PC-3 (cell line): ENCODE measurements around the gene IQSEC1. TPM values are rescaled to one million over a fixed set of nuclear protein-coding genes. Genes with fewer than 3 reads are reported as not detected.

Experiments
- ATAC-seq: fragments of 200-7000 bp; cut with Tn5 transposase; 2 replicates; pipeline ENCODE4 v1.9.1; 2020; ENCODE audit warnings: mild to moderate bottlenecking, moderate library complexity
- BruUV-seq: library from RNA; stranded (reverse); fragments of 400-500 nt; replicated peaks from 2 replicates; lab custom pipeline; 2021; lab: Mats Ljungman, UMichigan
- CTCF ChIA-PET: fragments of 300-600 bp; sonication (Branson Sonifier 250); formaldehyde crosslinking; loops from one replicate; lab custom pipeline; 2022; ENCODE audit warnings: antibody characterized with exemption; lab: Charles Lee
- POLR2A ChIA-PET: fragments of 300-600 bp; sonication (Branson Sonifier 250); formaldehyde crosslinking; loops from one replicate; lab custom pipeline; 2022; ENCODE audit warnings: antibody characterized with exemption; ENCODE audit not compliant: unreplicated experiment; lab: Charles Lee
- DNase-seq: peaks from one replicate; pipeline ENCODE4 v3.0.0-alpha.2; 2015
- H2AFZ ChIP-seq: fragments of 300-600 bp; sonication (generic); 2 replicates; pipeline ENCODE4 v1.6.0; 2016; ENCODE audit warnings: antibody characterized with exemption, low read length
- H3F3A ChIP-seq: fragments of 300-600 bp; sonication (generic); one replicate; pipeline ENCODE4 v1.6.0; 2017; ENCODE audit warnings: antibody characterized with exemption, low read length, control low read depth, mild to moderate bottlenecking; ENCODE audit not compliant: unreplicated experiment
- H3K27ac ChIP-seq: fragments of 300-600 bp; sonication (generic); 2 replicates; pipeline ENCODE4 v1.5.1; 2016; ENCODE audit warnings: mild to moderate bottlenecking, low read length
- H3K27me3 ChIP-seq: fragments of 300-600 bp; sonication (generic); 2 replicates; pipeline ENCODE4 v1.6.1; 2016; ENCODE audit warnings: low read length, mixed read lengths
- H3K36me3 ChIP-seq: fragments of 300-600 bp; sonication (generic); 2 replicates; pipeline ENCODE4 v1.6.1; 2016; ENCODE audit warnings: low read depth, mixed run types, low read length, mixed read lengths
- H3K4me1 ChIP-seq: fragments of 300-600 bp; sonication (generic); 2 replicates; pipeline ENCODE4 v1.5.1; 2016; ENCODE audit warnings: low read length; ENCODE audit not compliant: insufficient read depth
- H3K4me2 ChIP-seq: fragments of 300-600 bp; sonication (generic); 2 replicates; pipeline ENCODE4 v1.6.0; 2016; ENCODE audit warnings: low read length
- H3K4me3 ChIP-seq: fragments of 300-600 bp; sonication (generic); 2 replicates; pipeline ENCODE4 v1.5.1; 2016; ENCODE audit warnings: mild to moderate bottlenecking, low read length, mixed read lengths
- H3K79me2 ChIP-seq: fragments of 300-600 bp; sonication (generic); 2 replicates; pipeline ENCODE4 v1.6.1; 2017; ENCODE audit warnings: low read length, mixed read lengths
- H3K9ac ChIP-seq: fragments of 300-600 bp; sonication (generic); 2 replicates; pipeline ENCODE4 v1.6.0; 2016; ENCODE audit warnings: mild to moderate bottlenecking, low read length
- H3K9me2 ChIP-seq: fragments of 300-600 bp; sonication (generic); replicated peaks from 2 replicates; pipeline ENCODE4 v1.6.1; 2016; ENCODE audit warnings: mixed run types, low read length, mixed read lengths
- H3K9me3 ChIP-seq: fragments of 300-600 bp; sonication (generic); 2 replicates; pipeline ENCODE4 v1.6.1; 2016; ENCODE audit warnings: low read length, mixed read lengths
- H4K20me1 ChIP-seq: fragments of 300-600 bp; sonication (generic); 2 replicates; pipeline ENCODE4 v1.6.1; 2016; ENCODE audit warnings: low read length, mixed read lengths
- CTCF ChIP-seq: fragments of 300-600 bp; sonication (generic); conservative IDR thresholded peaks from 2 replicates; pipeline ENCODE4 v1.5.1; 2017; ENCODE audit warnings: antibody characterized with exemption, low read depth, mild to moderate bottlenecking, low read length
- EZH2 ChIP-seq: fragments of 300-600 bp; sonication (generic); IDR thresholded peaks from one replicate; pipeline ENCODE4 v1.6.1; 2017; ENCODE audit warnings: antibody characterized with exemption, mild to moderate bottlenecking, low read length; ENCODE audit not compliant: unreplicated experiment
- EZH2phosphoT487 ChIP-seq: fragments of 300-600 bp; sonication (generic); IDR thresholded peaks from 2 replicates; pipeline ENCODE4 v1.6.1; 2018; ENCODE audit warnings: mild to moderate bottlenecking, antibody characterized with exemption, low read length, borderline replicate concordance
- intact Hi-C: fragments of 100-400 bp; cut with micrococcal nuclease; formaldehyde crosslinking; loops from 2 replicates; pipeline ENCODE4 v1.9.0; 2023
- total RNA-seq: library from RNA; depleted of rRNA; stranded (reverse); fragments of >200 nt; gene quantifications from 2 replicates; pipeline ENCODE4 v1.2.3, GENCODE V29; 2014

The IQSEC1 gene
- total RNA-seq, 1 experiment from 2014 or later, result 37.9 TPM

GRCh38 chr3:13013151-13013561, 60.1 kb downstream of the IQSEC1 start:
- Histone ChIP-seq H3K36me3 (no peaks in the 10 kb centered on the region), H3K27me3 (no peaks in the 10 kb centered on the region), H3K4me1 (peaks cover 9% of the 10 kb centered on the region), H3K4me3 (no peak overlapping the region), H3K79me2 (no peaks in the 10 kb centered on the region), H3K4me2 (no peak overlapping the region), H4K20me1 (no peaks in the 10 kb centered on the region), H3F3A (no peaks in the 10 kb centered on the region), H3K9me2 (no peaks in the 10 kb centered on the region), H3K27ac (no peak overlapping the region), H3K9me3 (no peaks in the 10 kb centered on the region), H3K9ac (no peak overlapping the region), H2AFZ (no peak overlapping the region)
- no TSS peak for BruUV-seq
- TF ChIP-seq CTCF (no peak), EZH2phosphoT487 (no peak), EZH2 (no peak)
- ATAC-seq, result no peak
- CTCF ChIA-PET, result no interaction called here
- POLR2A ChIA-PET, result no interaction called here
- no peak for DNase-seq
- intact Hi-C loops, result no loop called here

- Histone ChIP-seq H3F3A (no peaks in the 10 kb centered on the region), H3K27me3 (no peaks in the 10 kb centered on the region), H4K20me1 (no peaks in the 10 kb centered on the region), H3K4me2 (no peak overlapping the region), H3K4me3 (no peak overlapping the region), H3K4me1 (peaks cover 9% of the 10 kb centered on the region), H3K9me3 (no peaks in the 10 kb centered on the region), H2AFZ (no peak overlapping the region), H3K9me2 (no peaks in the 10 kb centered on the region), H3K79me2 (no peaks in the 10 kb centered on the region), H3K9ac (no peak overlapping the region), H3K27ac (no peak overlapping the region), H3K36me3 (no peaks in the 10 kb centered on the region)
- no TSS peak for BruUV-seq
- DNase-seq (no peak), ATAC-seq (no peak; the same call in 1 of the 2 replicates)
- ChIA-PET CTCF (no interaction called here), POLR2A (no interaction called here)
- TF ChIP-seq CTCF (no peak), EZH2phosphoT487 (no peak), EZH2 (no peak)
- intact Hi-C loops, result no loop called here
These were observed 61.0 kb downstream of the IQSEC1 start for GRCh38 chr3:13012221-13012691.

- H2AFZ ChIP-seq, result no peak overlapping the region
- DNase-seq, result peak; percentile 12
- H3K4me1 ChIP-seq, result peaks cover 9% of the 10 kb centered on the region
- no peaks in the 10 kb centered on the region for H3K27me3 ChIP-seq
- H3K9ac ChIP-seq, result no peak overlapping the region
- no peak overlapping the region for H3K27ac ChIP-seq
- H3K79me2 ChIP-seq, result no peaks in the 10 kb centered on the region
- ChIA-PET CTCF (no interaction called here), POLR2A (no interaction called here)
- H3K4me3 ChIP-seq, result no peak overlapping the region
- no peak; the same call in 1 of the 2 replicates for ATAC-seq
- no peaks in the 10 kb centered on the region for H3F3A ChIP-seq
- H3K36me3 ChIP-seq, result no peaks in the 10 kb centered on the region
- intact Hi-C loops, result no loop called here
- no peak for TF ChIP-seq CTCF
- H3K9me2 ChIP-seq, result no peaks in the 10 kb centered on the region
- no TSS peak for BruUV-seq
- H3K9me3 ChIP-seq, result no peaks in the 10 kb centered on the region
- H3K4me2 ChIP-seq, result no peak overlapping the region
- H4K20me1 ChIP-seq, result no peaks in the 10 kb centered on the region
These were observed 61.5 kb downstream of the IQSEC1 start for GRCh38 chr3:13011573-13012220.
